T-helper 9 cell (primary cell): Measurements from ENCODE around the gene PBX4.

ENCODE experiments used
- DNase-seq: peaks from one replicate; pipeline ENCODE4 v3.0.0-alpha.2; 2020

Gene PBX4

GRCh38 chr19:19552798-19553197 lies 65.7 kb downstream of the PBX4 start:
- DNase-seq, result no peak

GRCh38 chr19:19551853-19552192 lies 66.7 kb downstream of the PBX4 start:
- DNase-seq, result no peak

- DNase-seq, result no peak
Observed at GRCh38 chr19:19550972-19551852, 67.3 kb downstream of the PBX4 start.

- DNase-seq, result no peak
Observed at GRCh38 chr19:19550485-19550929, 68.0 kb downstream of the PBX4 start.

- no peak for DNase-seq
Observed at GRCh38 chr19:19549804-19550464, 68.6 kb downstream of the PBX4 start.

- no peak for DNase-seq
Observed at GRCh38 chr19:19548915-19549759, 69.3 kb downstream of the PBX4 start.

- DNase-seq, result no peak
Observed at GRCh38 chr19:19547674-19548336, 70.7 kb downstream of the PBX4 start.

GRCh38 chr19:19546751-19547162 lies 71.7 kb downstream of the PBX4 start:
- no peak for DNase-seq

GRCh38 chr19:19545707-19546106 lies 72.8 kb downstream of the PBX4 start:
- DNase-seq, result no peak

- no peak for DNase-seq
Observed at GRCh38 chr19:19544954-19545591, 73.4 kb downstream of the PBX4 start.

GRCh38 chr19:19544257-19544953 lies 74.1 kb downstream of the PBX4 start:
- DNase-seq, result no peak

- DNase-seq, result no peak
Observed at GRCh38 chr19:19543640-19544039, 74.8 kb downstream of the PBX4 start.

GRCh38 chr19:19543101-19543500 lies 75.4 kb downstream of the PBX4 start:
- no peak for DNase-seq

- DNase-seq, result no peak
Observed at GRCh38 chr19:19542507-19542906, 76.0 kb downstream of the PBX4 start.

GRCh38 chr19:19541616-19542015 lies 76.9 kb downstream of the PBX4 start:
- DNase-seq, result no peak

- peak; percentile 71 for DNase-seq
Observed at GRCh38 chr19:19540715-19541515, 77.6 kb downstream of the PBX4 start.

GRCh38 chr19:19540064-19540714 lies 78.3 kb downstream of the PBX4 start:
- peak; percentile 60 for DNase-seq

GRCh38 chr19:19539698-19540063 lies 78.8 kb downstream of the PBX4 start:
- DNase-seq, result no peak

GRCh38 chr19:19538785-19539166 lies 79.7 kb downstream of the PBX4 start:
- DNase-seq, result no peak
